Kidney epithelial cell (primary cell): ENCODE data around the gene LHPP. TPM values are rescaled to one million over a fixed set of nuclear protein-coding genes. Genes with fewer than 3 reads are reported as not detected.

Experiments used
- DNase-seq: peaks from one replicate; pipeline ENCODE4 v3.0.0-alpha.2; 2010; ENCODE audit warnings: low read depth
- H3K27me3 ChIP-seq: 2 replicates; pipeline ENCODE4 v1.6.0; 2011; ENCODE audit warnings: low read length; ENCODE audit not compliant: control insufficient read depth, insufficient read depth
- H3K36me3 ChIP-seq: 2 replicates; pipeline ENCODE4 v1.5.1; 2011; ENCODE audit warnings: low read length; ENCODE audit not compliant: control insufficient read depth, insufficient read depth
- H3K4me3 ChIP-seq: 2 replicates; pipeline ENCODE4 v1.5.1; 2011; ENCODE audit warnings: low read depth, mild to moderate bottlenecking, control low read depth, low read length
- total RNA-seq: library from RNA; depleted of rRNA; stranded (reverse); fragments of >200 nt; gene quantifications from 2 replicates; pipeline ENCODE4 v1.2.3, GENCODE V29; 2015
- TF ChIP-seq, protein P1 (sequence below): IDR thresholded peaks from 2 replicates; pipeline ENCODE4 v1.5.1; 2011; ENCODE audit warnings: mild to moderate bottlenecking, moderate library complexity, low read length, control low read depth, inconsistent platforms; ENCODE audit not compliant: insufficient read depth, poor library complexity, severe bottlenecking

LHPP gene
- total RNA-seq, 1 donor from 2014 or later, result 6.3 TPM

DNA sequence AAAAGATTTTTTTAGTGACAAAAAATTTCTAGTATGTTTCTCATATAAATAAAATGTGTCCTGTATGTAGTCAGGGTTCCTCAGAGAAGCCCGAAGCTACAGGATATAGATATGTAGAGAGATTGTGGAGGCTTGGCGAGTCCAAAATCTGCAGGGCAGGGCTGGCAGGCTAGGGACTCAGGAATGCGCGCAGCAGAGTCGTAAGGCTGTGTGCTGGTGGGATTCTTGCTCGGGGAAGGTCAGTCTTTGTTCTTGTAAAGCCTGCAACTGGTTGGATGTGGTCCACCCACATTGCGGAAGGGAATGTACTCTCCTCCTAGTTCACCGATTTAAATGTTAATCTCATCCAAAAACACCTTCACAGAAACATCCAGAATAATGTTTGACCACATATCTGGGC lies 30.6 kb downstream of the LHPP start:
- TF ChIP-seq, protein P1, sequence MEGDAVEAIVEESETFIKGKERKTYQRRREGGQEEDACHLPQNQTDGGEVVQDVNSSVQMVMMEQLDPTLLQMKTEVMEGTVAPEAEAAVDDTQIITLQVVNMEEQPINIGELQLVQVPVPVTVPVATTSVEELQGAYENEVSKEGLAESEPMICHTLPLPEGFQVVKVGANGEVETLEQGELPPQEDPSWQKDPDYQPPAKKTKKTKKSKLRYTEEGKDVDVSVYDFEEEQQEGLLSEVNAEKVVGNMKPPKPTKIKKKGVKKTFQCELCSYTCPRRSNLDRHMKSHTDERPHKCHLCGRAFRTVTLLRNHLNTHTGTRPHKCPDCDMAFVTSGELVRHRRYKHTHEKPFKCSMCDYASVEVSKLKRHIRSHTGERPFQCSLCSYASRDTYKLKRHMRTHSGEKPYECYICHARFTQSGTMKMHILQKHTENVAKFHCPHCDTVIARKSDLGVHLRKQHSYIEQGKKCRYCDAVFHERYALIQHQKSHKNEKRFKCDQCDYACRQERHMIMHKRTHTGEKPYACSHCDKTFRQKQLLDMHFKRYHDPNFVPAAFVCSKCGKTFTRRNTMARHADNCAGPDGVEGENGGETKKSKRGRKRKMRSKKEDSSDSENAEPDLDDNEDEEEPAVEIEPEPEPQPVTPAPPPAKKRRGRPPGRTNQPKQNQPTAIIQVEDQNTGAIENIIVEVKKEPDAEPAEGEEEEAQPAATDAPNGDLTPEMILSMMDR, result no peak
- peaks cover 3% of the 10 kb centered on the region for H3K27me3 ChIP-seq
- H3K36me3 ChIP-seq, result no peaks in the 10 kb centered on the region

DNA sequence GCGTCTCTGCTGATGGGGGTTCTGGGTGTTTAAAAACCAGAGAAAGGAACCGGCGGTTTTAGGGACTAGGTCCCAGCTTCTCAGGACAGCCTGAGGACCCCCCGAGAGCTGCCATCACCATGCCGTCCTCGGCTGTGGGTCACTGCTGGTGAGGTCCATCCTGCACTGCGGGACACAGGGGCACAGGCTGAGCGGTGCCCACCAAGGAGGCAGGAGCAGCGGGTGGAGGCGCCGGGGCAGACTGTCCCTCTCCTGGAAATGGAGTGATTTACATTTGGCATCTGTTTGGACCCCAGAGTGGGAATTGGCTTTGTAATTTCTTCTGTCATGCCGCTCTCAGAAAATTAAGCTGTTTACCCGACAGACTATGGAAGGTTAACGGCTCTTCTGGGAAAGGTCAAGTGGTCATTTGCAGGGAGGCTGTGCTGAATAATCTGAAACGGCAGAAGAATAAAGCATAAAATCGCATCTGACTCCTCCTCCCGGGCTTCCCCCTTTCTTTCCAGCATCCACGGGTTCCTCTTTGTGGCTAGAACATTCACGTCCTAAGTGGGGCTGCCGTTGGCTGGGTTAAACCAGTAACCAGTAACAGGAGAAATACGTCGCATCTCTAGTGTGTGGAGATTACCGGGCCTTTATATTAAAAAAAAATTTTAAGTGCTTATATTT lies 31.7 kb downstream of the LHPP start:
- H3K36me3 ChIP-seq, result no peaks in the 10 kb centered on the region
- TF ChIP-seq, protein P1, result no peak
- no peak overlapping the region for H3K4me3 ChIP-seq
- peaks cover 3% of the 10 kb centered on the region for H3K27me3 ChIP-seq
- DNase-seq, result no peak

More for the DNA sequence above, 30.6 kb downstream of the LHPP start:
- DNase-seq, result no peak
- no peak overlapping the region for H3K4me3 ChIP-seq

DNA sequence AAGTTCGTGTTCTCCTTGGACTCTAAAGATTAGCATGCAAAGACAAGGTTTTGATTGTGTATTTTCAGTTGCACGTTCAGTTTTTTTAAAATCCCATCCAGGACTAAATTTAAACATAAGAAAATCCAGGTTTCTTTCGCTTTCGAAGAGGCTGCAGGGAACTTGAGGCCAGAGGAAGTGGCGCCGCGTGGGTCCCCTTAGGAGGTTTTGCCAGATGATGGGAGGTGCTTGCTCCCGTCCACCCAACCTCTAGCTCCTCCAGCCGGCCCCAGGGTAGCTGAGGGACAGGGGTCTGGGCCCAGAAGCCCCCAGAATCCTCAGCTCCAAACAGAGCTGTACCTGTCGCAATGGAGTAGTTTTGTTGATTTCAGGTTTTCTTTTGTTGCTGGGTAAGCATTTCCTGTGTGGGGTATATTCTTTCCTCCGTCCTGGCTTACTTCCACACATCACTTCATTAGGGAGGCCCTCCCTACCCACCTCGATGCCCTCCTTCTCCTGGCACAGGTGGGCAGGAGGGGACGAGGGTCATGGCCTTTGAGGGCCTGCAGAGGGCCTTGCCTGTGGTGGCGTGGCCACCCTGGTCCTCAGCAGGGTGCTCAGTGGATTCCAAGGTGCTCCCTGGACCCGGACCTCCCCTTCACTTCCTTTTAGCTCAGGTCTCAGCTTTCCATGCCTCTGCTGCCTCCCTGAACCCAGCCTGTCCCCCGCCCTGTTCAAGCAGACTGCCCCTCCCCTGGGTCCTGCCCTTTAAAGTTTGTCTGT lies 32.6 kb downstream of the LHPP start:
- Histone ChIP-seq H3K4me3 (no peak overlapping the region), H3K36me3 (no peaks in the 10 kb centered on the region), H3K27me3 (peaks cover 3% of the 10 kb centered on the region)
- TF ChIP-seq, protein P1, result no peak
- no peak for DNase-seq

DNA sequence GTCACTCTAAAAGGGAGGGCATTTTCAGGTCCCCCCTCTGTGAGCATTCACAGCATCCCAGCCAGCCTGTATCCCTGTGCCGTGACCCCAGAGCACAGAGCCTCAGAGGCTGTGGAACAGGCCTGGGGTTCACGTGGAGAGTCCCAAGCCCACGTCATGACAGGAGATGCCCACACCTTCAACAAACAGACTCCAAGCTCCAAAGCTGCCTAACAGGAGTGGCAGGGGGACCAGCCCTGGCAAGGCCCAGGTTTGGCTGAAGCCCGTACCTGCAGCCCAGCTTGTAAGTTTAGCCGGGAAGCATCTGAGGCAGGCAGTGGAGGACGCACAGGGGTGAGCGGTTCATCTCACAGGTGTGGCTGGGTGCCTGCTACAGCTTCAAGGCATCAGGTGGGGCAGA lies 33.5 kb downstream of the LHPP start:
- DNase-seq, result no peak
- TF ChIP-seq, protein P1, result no peak
- Histone ChIP-seq H3K4me3 (no peak overlapping the region), H3K27me3 (peaks cover 3% of the 10 kb centered on the region), H3K36me3 (no peaks in the 10 kb centered on the region)

DNA sequence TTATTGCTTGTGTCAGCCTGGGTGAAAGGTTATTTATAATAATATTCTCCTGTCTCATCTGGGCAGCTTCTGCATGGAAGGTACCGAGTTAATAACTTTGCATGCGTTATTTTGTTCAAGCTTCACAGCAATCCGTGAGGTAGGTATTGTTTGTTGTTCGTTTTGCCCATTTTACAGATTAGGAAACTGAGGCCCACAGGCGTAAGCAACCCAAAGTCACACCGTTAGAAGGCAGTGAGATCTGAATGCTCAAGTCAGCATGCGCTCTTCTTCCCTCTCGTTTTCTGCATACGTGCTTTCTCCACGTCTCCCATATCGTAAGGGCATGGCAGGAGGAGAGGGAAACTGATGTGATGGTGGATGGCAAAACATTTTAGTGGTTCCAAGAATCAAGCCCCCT lies 34.1 kb downstream of the LHPP start:
- no peak for DNase-seq
- TF ChIP-seq, protein P1, result no peak
- H3K27me3 ChIP-seq, result peaks cover 3% of the 10 kb centered on the region
- no peaks in the 10 kb centered on the region for H3K36me3 ChIP-seq
- no peak overlapping the region for H3K4me3 ChIP-seq
